OCI-LY3 (cell line): ENCODE measurements around the gene SAA1.

Experiments used
- CTCF ChIP-seq: fragments of 200-600, 300-600 bp; sonication (generic); IDR thresholded peaks from 2 replicates; pipeline ENCODE4 v1.5.1; 2014; ENCODE audit warnings: antibody characterized with exemption, low read length, low read depth
- EZH2phosphoT487 ChIP-seq: fragments of 200-600 bp; shearing (Covaris generic); IDR thresholded peaks from 2 replicates; pipeline ENCODE4 v1.6.1; 2018; ENCODE audit warnings: antibody characterized with exemption, mixed run types, low read depth

GRCh38 chr11:18236664-18237356, 29.3 kb upstream of the SAA1 start, which contains the start of gene SAA4:
- TF ChIP-seq CTCF (no peak), EZH2phosphoT487 (no peak)
